Measurements from ENCODE around the gene SLC39A11.

GRCh38 chr17:72602517-72603419 is 489.7 kb downstream of the SLC39A11 start:
- TF ChIP-seq CTCF (IDR thresholded peaks at IDR 0.05; ENCODE audit: low read length) (peak; percentile 25; the same call in 1 of the 2 replicates), EZH2 (optimal IDR thresholded peaks at IDR 0.05; ENCODE audit: low read depth, low read length) (no peak)

All from MM.1S (cell line).